IPS-18c (cell line): ENCODE measurements around the gene VPS35L.
"Not testable (repeated sequence)": the region's sequence is repeated elsewhere in the genome, so short reads cannot be mapped to it uniquely, and the experiment has no call there.

ENCODE experiments used
- H3K4me3 ChIP-seq: 2 replicates; pipeline ENCODE4 v1.7.0; 2013; ENCODE audit warnings: low read depth, mild to moderate bottlenecking, low read length, moderate library complexity; ENCODE audit not compliant: insufficient read depth
- H3K9me3 ChIP-seq: one replicate; pipeline ENCODE4 v1.6.1; 2013; ENCODE audit warnings: mild to moderate bottlenecking, low read length, moderate library complexity; ENCODE audit not compliant: control insufficient read depth, insufficient read depth

Gene VPS35L

GRCh38 chr16:19710191-19710908 lies 154.8 kb downstream of the VPS35L start:
- Histone ChIP-seq H3K9me3 (no peaks in the 10 kb centered on the region), H3K4me3 (no peak overlapping the region)

GRCh38 chr16:19710991-19711545 lies 155.6 kb downstream of the VPS35L start:
- Histone ChIP-seq H3K9me3 (no peaks in the 10 kb centered on the region), H3K4me3 (no peak overlapping the region)

GRCh38 chr16:19711643-19712042 lies 156.1 kb downstream of the VPS35L start:
- Histone ChIP-seq H3K9me3 (no peaks in the 10 kb centered on the region), H3K4me3 (no peak overlapping the region)

GRCh38 chr16:19712418-19713058 lies 157.0 kb downstream of the VPS35L start:
- H3K9me3 ChIP-seq: no peaks in the 10 kb centered on the region
- no peak overlapping the region for H3K4me3 ChIP-seq

GRCh38 chr16:19713697-19714096 lies 158.2 kb downstream of the VPS35L start:
- H3K9me3 ChIP-seq: no peaks in the 10 kb centered on the region
- no peak overlapping the region for H3K4me3 ChIP-seq

- no peak overlapping the region for H3K4me3 ChIP-seq
- no peaks in the 10 kb centered on the region for H3K9me3 ChIP-seq
Observed at GRCh38 chr16:19715566-19715965, 160.1 kb downstream of the VPS35L start.

GRCh38 chr16:19716183-19716582 lies 160.7 kb downstream of the VPS35L start:
- H3K9me3 ChIP-seq: no peaks in the 10 kb centered on the region
- H3K4me3 ChIP-seq: no peak overlapping the region

- H3K4me3 ChIP-seq: peak overlapping the region; percentile 72
- H3K9me3 ChIP-seq: not testable (repeated sequence)
Observed at GRCh38 chr16:19716728-19717127, 161.2 kb downstream of the VPS35L start.

GRCh38 chr16:19717314-19717713 lies 161.8 kb downstream of the VPS35L start:
- peak overlapping the region; percentile 72 for H3K4me3 ChIP-seq

GRCh38 chr16:19717741-19718623 lies 162.5 kb downstream of the VPS35L start, which contains the start of the genes IQCK and KNOP1:
Gene IQCK (plus strand): TSS chr16:19718271. CDS start chr16:19718307, 36 bp downstream.
Gene KNOP1 (minus strand): TSS chr16:19718227. CDS start chr16:19715035, 3,192 bp downstream.
- peak within 1 kb of the TSS; percentile 72 for H3K4me3 ChIP-seq
- no peaks in the 10 kb centered on the region for H3K9me3 ChIP-seq

More at GRCh38 chr16:19717314-19717713, 161.8 kb downstream of the VPS35L start:
- no peaks in the 10 kb centered on the region for H3K9me3 ChIP-seq

GRCh38 chr16:19718624-19718965 lies 163.1 kb downstream of the VPS35L start:
- H3K9me3 ChIP-seq: no peaks in the 10 kb centered on the region

GRCh38 chr16:19722269-19722952 lies 166.9 kb downstream of the VPS35L start:
- H3K9me3 ChIP-seq: no peaks in the 10 kb centered on the region
- no peak overlapping the region for H3K4me3 ChIP-seq

More at GRCh38 chr16:19718624-19718965, 163.1 kb downstream of the VPS35L start:
- H3K4me3 ChIP-seq: peak overlapping the region; percentile 72

- Histone ChIP-seq H3K4me3 (no peak overlapping the region), H3K9me3 (no peaks in the 10 kb centered on the region)
Observed at GRCh38 chr16:19722981-19723380, 167.5 kb downstream of the VPS35L start.

GRCh38 chr16:19728636-19728965 lies 173.1 kb downstream of the VPS35L start:
- H3K4me3 ChIP-seq: no peak overlapping the region
- peaks cover 2% of the 10 kb centered on the region for H3K9me3 ChIP-seq

- H3K4me3 ChIP-seq: no peak overlapping the region
- peaks cover 2% of the 10 kb centered on the region for H3K9me3 ChIP-seq
Observed at GRCh38 chr16:19733551-19733950, 178.0 kb downstream of the VPS35L start.

GRCh38 chr16:19735074-19735867 lies 179.8 kb downstream of the VPS35L start:
- Histone ChIP-seq H3K4me3 (no peak overlapping the region), H3K9me3 (peaks cover 2% of the 10 kb centered on the region)
